ENCODE results near the gene SYNDIG1L.
"Not testable (repeated sequence)": the region's sequence is repeated elsewhere in the genome, so short reads cannot be mapped to it uniquely, and the experiment has no call there.

Gene SYNDIG1L

DNA sequence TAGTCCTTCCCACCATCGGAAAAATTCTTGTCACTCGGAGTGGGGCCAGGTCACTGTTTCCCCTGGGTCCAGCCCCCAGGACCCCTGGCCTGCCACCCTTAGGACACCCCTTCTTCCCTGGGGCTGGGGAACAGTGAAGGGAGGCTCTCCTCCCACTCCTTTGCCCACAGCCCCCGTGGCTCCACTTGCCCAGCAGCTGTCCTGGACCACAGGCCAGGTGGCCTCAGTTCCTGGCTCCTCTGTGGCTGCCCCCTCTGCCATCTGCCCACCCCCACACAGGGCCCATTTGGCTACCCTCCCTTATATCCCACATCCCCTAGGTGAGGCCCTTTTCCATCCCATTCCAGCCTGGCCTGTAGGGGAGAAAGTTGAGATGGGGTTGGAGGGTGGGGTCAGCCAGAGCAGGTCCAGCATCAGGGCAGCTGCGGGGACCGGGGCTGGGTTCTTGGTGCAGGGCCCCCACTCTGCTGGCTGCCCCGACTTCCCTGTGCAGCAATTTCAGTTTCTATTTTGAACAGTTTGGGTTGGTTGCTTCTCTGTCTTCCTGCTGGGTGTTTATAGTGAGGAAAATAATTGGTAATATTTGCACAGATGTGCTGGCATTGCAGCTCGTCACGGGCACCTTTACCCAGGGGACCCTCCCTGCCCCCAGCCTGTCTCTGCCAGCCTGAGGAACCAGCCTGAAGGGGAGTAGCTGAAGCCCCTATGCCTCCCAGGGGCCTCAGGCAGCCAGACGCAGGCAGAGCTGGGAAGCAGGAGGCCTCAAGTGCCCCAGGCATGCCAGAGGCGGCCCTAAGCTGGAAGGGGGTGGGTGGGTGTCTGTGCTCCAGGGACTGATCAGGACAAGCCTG lies 23.4 kb downstream of the SYNDIG1L start:
- no peak for DNase-seq

DNA sequence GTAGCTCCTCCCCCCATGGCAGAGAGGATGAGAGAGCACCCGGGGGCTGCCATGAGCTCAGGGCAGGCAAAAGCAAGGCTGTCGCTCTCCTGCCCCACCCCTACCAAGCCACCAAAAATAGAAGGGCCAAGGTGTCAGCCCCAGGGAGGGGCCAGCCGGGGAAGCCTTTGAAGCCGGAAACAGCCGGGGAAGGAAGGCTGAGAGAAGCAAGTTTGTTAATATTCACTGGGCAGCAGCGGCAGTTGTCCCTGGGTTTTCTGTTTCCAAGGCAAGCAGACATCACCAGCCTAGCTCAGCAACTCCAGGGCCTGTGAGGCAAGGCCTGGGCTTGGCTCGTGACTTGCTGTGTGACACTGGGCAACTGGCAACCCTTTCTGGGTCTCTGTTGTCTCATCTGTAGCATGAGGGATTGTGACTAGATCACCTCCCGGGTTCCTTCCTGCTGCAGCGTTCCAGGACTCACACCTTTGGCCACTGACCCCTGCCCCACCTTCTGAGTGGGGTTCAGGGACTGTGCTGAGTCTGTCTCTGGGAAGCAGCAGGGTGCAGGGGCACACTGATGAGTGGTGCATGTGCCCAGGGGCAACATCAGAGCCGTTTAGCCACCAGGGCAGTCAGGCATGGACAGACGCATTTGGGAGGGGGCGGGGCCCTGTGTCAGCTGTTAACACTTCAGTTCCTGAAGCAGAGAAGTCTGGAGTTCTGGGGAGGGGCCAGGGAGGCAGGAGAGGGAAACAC lies 24.3 kb downstream of the SYNDIG1L start:
- peak; percentile 57 for DNase-seq

DNA sequence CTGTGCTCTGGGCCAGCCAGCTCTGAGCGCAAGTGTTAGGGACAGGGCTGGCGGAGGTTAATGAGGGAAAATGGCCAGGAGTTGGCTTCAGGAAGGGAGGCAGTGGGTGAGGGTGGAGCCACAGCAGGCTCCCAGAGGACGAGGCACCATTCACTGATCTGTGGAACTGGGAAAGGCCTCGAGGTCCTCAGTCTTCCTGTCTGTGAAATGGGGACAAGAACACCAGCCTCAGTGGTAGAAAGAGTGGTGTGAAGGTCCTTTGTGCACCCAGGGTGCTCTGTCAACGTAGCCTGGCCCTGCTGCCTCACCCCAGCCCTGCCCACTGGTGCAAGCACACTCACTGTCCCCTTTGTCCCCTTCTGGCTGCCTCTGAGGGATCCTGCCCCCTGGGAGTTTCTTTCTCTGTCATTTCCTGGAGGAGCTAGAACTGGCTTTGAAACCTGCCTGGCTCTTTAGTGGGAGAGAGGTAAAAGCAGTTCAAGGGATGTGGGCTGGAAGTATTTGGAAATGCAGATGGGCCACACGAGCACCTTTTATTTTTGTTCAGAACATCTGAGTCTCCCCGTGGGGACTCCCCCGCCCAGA lies 25.0 kb downstream of the SYNDIG1L start:
- no peak for DNase-seq

DNA sequence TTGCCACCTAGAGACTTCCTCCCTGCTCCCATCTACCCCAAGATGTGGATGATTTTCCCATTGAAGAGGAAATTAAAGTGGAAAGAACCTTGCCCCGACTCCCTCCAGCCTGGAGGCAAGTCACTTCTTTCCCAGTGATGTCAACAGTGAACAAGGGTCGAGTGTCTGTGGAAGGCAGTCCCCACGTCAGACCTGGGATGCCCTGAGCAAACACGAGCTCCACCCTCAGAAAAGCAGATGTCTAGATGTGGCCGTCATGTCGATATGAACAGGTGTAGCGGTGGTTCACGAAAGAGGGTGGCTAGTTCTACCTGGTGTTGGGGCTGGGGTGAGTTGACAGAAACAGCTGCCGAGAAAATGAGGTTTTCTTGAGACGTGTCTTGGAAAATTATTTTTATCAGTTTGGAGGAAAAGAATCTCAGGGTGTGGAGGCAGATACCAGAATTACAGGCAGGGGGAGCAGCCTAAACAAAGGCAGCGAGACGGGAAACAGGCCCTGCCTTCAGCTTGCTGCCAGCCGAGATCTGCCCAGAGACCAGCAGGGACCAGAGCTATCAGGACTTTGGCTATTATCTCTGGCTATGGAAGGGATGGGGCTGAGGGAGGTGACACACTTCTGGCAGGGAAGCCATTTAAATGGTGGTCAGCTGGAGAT lies 25.9 kb downstream of the SYNDIG1L start:
- no peak for DNase-seq

DNA sequence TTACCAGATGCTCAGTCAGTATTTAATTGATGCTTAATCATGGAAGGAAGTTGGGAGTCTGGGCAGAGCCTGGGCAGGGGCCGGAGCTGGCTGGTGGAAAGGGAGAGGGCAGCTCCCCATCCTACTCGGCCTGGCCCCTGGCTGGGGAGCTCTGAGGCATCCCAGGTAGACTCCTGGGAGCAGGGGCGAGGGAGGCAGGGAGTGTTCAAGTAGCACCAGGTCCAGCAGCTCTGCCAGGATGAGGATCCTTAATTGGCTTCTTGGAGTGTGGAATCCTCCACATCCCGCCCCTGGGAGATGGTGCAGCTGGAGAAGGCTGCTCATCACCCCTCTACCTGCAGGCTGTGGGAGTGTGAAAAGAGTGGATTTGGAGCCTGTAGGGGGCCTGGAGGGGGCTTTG lies 30.9 kb downstream of the SYNDIG1L start:
- DNase-seq: no peak

DNA sequence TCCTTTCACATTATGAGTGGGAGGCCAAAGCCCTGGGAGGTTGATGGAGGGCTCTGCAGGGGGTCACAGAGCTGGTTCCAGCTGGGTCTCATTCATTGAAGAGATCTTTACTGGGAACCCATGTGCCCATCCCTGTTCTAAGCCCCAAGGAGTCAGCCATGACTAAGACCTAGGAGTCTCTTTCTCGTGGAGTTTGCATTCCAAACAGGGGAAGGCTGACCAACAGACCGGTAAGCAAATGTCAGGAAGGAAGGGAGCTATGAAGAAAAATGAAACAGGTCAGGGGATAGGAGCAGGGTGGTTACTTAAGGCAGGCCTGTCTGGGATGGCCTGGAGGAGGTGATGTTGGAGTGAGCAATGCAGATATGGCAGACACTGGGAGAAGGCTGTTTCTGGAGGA lies 31.5 kb downstream of the SYNDIG1L start:
- DNase-seq: no peak

DNA sequence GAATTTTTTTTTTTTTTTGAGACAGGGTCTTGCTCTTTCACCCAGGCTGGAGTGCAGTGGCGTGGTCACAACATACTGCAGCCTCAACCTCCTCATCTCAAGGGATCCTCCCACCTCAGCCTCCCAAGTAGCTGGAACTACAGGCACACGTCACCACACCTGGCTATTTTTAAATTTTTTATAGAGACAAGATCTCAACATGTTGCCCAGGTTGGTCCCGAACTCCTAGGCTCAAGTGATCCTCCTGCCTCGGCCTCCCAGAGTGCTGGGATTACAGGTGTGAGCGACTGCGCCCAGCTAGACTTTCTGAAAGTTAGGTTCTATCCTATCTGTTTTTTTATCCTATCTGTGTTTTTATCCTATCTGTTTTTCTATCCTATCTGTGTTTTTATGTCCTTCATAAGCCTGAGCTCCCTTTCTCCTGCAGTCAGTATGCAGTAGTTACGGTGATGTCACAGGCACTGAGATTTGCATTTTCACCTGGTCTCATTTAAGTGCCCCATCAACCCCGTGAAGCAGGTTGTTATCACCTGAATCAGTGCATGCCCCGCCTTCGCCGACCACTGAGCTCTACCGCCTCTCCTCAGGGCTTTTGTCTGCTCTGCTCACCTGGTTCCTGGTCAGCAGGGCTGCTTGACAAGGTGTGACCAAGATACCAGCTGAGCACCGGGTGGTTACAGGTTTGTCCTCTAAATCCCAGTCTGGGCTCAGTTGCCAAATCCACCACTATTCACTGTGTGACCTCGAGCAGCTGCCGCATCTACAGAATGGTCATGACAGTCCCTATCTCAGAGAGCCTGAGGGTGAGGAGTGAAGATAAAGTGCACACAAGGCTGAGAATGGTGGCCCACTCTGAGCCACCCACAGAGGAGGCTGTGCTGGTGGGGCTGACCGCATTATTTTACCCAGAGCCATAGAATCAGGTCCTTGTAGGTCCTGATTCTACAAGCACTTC lies 33.1 kb downstream of the SYNDIG1L start:
- no peak for DNase-seq

DNA sequence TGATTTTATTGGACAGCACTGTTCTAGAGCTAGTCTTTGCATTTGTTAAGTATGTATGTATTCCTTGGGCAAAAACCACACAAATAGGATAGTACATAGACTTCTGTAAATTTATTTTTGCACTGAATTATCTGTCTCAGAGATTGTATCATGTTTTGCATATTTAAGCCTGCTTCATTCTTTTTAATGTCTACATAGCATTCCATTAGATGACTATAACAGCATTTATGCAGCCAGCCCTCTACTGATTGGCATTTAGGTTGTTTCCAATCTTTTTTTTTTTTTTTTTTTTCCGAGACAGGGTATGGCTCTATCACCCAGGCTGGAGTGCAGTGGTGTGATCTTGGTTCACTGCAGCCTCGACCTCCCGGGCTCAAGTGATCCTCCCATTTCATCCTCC lies 34.5 kb downstream of the SYNDIG1L start:
- DNase-seq: no peak

DNA sequence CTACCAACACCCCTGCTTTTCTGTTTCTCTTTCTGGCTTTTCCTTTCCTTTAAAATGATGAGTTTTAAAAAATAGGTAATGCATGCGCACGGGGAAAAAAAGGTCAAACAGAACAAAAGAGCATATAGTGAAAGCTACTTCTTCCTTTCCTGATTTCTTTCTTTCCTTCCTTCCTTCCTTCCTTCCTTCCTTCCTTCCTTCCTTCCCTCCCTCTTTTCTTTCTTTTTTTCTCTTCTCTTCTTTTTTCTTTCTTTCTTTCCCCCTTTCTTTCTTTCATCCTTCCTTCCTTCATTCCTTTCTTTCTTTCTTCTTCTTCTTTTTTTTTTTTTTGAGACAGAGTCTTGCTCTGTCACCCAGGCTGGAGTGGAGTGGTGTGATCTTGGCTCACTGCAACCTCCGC lies 35.5 kb downstream of the SYNDIG1L start:
- not testable (repeated sequence) for DNase-seq

DNA sequence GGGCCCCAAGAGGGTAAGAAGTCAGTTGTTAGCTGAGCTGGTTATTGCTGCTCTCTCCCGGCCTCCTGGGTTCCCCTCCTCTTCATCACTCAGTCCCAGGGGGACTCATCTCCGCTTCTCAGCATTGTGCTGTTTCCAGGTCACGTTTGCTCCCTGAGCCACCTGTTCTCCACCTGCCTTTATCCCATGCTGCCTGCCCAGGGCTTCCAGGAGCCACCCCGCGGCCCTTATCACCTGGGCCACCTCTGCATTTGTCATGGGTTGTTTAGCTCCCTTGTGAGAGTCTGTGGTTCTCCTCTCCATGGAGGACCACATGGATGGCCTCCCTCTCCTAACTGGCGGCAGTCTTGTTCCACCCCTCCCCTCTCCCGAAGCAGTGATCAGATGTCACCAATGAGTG lies 36.0 kb downstream of the SYNDIG1L start:
- DNase-seq: no peak

DNA sequence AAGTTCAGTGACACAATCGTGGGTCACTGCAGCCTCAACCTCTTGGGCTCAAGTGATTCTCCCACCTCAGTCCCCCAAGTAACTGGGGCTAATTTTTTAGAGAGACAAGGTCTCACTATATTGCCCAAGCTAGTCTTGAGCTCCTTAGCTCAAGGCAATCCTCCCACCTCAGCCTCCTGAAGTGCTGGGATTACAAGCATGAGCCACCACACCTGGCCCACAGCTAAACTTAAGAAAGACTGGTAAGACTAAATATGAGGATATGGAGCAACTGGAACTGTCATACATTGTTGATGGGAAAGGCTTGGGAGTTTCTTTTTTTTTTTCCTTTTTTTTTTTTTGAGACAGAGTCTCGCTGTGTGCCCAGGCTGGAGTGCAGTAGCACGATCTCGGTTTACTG lies 43.8 kb downstream of the SYNDIG1L start:
- DNase-seq: no peak

DNA sequence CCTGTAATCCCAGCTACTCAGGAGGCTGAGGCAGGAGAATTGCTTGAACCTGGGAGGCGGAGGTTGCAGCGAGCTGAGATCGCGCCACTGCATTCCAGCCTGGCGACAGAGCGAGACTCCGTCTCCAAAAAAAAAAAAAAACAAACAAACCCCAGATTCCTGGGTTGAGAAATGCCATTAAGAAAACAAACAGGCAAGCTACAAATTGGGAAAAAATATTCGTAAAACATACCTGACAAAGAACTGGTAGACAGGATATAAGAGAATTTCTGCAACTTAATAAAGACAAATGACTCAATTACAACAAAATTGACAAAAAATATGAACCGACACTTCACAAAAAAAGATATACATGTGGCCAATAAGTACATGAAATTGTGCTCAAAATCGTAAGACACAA lies 44.4 kb downstream of the SYNDIG1L start:
- not testable (repeated sequence) for DNase-seq

DNA sequence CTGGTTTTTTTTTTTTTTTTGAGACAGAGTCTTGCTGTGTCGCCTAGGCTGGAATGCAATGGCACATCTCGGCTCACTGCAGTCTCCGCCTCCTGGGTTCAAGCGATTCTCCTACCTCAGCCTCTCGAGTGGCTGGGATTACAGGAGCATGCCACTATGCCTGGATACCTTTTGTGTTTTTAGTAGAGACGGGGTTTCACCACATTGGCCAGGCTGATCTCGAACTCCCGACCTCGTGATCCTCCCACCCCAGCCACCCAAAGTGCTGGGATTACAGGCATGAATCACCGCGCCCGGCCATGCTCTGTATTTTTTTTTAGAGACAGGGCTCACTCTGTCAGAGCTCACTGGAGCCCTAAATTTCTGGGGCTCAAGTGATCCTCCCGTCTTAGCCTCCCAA lies 45.2 kb downstream of the SYNDIG1L start:
- no peak for DNase-seq

DNA sequence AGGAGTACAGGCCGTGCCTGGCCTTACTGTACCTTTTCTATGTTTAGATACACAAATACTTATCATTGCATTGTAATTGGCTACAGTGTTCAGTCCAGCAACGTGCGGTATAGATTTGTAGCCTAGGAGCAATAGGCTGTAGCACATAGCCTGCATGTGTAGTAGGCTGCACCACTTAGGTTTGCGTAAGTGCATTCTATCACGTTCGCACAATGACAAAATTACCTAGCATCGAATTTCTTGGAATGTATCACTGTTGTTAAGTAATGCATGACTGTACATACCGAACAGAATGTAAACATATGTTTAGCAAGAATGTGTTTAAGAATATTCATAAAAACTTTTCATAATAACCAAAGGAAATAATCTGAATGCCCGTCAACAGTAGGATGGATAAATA lies 45.8 kb downstream of the SYNDIG1L start:
- DNase-seq: no peak

DNA sequence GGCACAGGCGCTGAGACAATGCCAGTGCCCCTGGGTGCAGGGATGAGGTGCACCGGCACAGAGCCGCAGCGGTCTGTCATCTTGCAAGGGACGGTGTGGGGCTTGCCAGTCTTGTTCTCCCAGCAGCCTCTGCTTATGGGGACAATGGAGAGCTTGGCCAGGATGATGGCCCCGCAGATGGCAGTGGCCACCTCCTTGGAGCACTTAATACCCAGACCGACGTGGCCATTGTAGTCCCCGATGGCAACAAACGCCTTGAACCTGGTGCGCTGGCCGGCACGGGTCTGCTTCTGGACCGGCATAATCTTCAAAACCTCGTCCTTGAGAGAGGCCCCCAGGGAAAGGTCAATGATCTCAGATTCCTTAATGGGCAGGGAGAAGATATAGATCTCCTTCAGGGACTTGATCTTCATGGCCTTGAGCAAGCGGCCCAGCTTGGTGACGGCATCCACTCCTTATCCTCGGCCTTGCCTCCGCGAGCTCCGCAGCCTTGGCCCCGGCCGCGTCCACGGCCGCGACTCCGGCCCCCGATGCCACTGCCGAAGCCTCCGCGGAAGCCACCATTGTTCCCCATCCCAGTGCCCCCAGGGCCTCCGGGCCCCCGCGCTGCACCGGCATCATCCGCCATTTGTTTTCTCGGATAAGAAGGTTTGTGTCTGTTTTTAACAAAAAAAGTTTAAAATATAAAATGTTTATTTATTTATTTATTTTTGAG lies 47.9 kb downstream of the SYNDIG1L start:
- DNase-seq: no peak

DNA sequence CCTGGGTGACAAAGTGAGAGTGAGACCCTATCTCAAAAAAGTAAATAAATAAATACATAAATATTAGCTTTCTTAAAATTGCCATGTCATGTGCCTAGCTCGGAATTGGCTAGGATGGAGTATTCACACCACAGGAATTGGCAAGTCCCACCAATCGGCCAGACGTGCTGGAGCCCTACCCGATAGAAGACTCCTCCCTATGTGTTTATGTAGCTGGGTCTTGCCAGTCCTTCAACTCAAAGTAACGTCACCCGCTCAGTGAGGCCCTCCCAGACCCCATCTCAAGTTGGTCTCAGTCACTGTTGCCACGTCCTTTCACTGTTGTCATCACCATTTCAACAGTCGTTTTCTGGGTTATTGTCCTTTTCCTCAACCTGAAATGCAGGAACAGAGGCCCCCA lies 57.6 kb downstream of the SYNDIG1L start:
- DNase-seq: no peak

DNA sequence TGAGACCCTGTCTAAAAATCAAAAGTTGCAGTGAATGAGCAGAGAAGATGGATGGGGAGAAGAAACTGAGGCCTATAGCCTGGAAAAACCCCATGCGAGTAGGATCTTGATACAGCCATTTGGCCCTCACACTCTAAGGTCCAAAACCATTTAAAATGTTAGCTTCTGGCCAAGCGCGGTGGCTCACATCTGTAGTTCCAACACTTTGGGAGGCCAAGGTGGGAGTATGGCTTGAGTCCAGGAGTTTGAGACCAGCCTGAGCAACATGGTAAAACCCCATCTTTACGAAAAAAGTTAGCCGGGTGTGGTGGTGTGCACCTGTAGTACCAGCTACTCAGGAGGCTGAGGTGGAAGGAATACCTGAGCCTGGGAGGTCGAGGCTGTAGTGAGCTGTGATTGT lies 58.0 kb downstream of the SYNDIG1L start:
- DNase-seq: no peak

DNA sequence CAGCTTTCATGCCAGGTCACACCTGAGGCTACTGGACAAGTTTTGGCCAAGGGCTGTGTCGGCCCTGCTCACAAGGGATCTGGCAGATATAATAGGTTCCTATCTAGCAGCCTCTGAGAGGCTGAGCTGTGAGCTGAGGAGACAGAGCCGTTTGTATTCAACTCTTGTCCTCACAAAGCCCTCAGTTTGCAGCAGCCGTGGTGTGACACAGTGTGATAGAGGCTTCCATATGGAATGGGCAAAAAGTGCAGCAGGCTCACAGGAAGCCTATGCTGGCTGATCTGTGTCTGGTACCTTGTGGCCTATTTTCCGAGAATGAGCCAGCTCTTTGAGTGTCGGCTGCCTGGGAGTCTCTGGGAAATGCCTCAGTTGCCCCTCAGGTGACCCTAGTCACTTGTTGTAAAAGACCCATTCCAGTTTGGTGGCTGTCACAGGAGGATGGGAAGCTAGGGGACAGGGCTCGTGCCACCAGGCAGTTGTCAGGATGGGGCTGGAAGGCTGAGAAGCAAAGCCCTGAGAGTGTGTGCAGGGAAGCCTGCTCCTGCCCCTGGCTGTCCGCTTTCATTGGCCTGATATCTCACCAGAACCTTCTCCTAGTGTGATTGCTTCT lies 61.6 kb downstream of the SYNDIG1L start:
- no peak for DNase-seq

DNA sequence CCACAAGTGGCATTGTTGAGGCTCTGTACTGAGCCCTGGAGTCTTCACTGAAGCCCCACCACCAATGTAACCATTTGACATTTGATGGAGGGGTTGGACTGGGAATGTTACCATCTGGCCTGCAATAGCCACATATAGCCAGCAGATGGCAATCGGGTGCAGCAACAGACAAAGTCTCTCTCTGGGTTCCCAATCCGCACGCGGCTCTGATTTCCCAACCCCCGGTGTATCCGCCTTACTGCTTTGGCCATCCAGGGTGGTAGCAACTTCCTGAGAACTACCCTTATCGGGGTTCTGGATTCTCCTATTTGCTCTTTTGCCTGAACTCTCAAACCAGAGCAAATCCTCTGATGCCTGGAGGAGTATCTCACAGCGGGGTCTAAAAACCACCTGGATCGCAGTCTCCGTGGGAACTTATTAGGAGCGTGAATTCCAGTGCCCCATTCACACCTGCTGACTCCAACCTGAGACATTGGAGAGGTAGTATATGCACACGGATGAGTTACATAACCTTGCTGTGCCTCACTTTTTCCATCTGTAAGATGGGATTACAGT lies 63.6 kb downstream of the SYNDIG1L start:
- peak; percentile 68 for DNase-seq

DNA sequence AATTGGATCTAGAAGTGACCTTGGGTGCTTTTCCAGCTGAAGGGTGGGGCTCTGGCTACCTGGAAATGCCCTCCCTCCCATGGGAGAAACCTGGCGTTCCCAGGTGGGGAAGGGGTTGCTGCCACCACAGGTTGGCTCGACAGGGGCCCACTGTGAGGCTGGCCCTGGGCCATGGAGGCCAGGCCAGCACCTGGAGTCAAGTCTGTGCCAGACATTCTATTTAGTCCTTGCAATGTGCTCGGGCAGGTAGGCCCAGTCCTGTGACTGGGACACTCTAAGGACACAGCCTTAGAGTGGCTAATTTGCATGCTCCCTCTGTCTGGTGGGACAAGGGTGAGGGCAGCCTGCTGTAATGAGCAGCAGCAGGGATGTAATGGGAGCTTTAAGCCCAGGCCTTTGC lies 65.8 kb downstream of the SYNDIG1L start:
- no peak for DNase-seq

Measured in CD4-positive, alpha-beta T cell treated with Interleukin-6 for 4 hours (primary cell).